IMR-90 (cell line): ENCODE data around the gene PSKH1.
"Not testable (repeated sequence)": the region's sequence is repeated elsewhere in the genome, so short reads cannot be mapped to it uniquely, and the experiment has no call there.

ENCODE experiments used
- CTCF ChIP-seq: conservative IDR thresholded peaks from 2 replicates; pipeline ENCODE4 v1.5.1; 2012; ENCODE audit warnings: mild to moderate bottlenecking, low read depth, low read length, improper control_type of control experiment
- ELK1 ChIP-seq: fragments of 150-350 bp; IDR thresholded peaks from 2 replicates; pipeline ENCODE4 v1.6.1; 2016; ENCODE audit warnings: low read depth, mild to moderate bottlenecking, low read length, moderate library complexity, borderline replicate concordance
- MXI1 ChIP-seq: IDR thresholded peaks from 2 replicates; pipeline ENCODE4 v1.6.1; 2012; ENCODE audit warnings: low read depth, mild to moderate bottlenecking, low read length, moderate library complexity, borderline replicate concordance
- POLR2A ChIP-seq: IDR thresholded peaks from 2 replicates; pipeline ENCODE4 v1.6.1; 2012; ENCODE audit warnings: mild to moderate bottlenecking, low read depth, low read length

- not testable (repeated sequence) for TF ChIP-seq CTCF, POLR2A, ELK1, MXI1
These were observed 29.0 kb upstream of the PSKH1 start for GRCh38 chr16:67864044-67864443.
